ENCODE data around the gene STMN1. TPM values are rescaled to one million over a fixed set of nuclear protein-coding genes. Genes with fewer than 3 reads are reported as not detected.

Gene STMN1
- total and polyA plus RNA-seq, 10 of the 15 experiments (the other 5 are each of a cell fraction or from before 2014, with no cell fraction given): 220 to 1,272 (median 603) TPM

- TF ChIP-seq SMAD1 (IDR thresholded peaks at IDR 0.05; ENCODE audit: low read depth, partially characterized antibody): no peak
- no peak for TF ChIP-seq SUPT20H (IDR thresholded peaks at IDR 0.05; ENCODE audit: borderline replicate concordance, control insufficient read depth, low read depth, low read length)
- TF ChIP-seq NKRF (conservative IDR thresholded peaks at IDR 0.05): no peak
- no peak for TF ChIP-seq RAD21 (IDR thresholded peaks at IDR 0.05; ENCODE audit: insufficient read depth, low read depth, low read length)
- no peak for TF ChIP-seq PAX8 (IDR thresholded peaks at IDR 0.05)
- TF ChIP-seq SPI1 (IDR thresholded peaks at IDR 0.05; ENCODE audit: borderline replicate concordance, insufficient read depth, low read depth, low read length): no peak
- no peak for TF ChIP-seq E4F1 (IDR thresholded peaks at IDR 0.05; ENCODE audit: borderline replicate concordance, partially characterized antibody)
- no peak for TF ChIP-seq NFYA (IDR thresholded peaks at IDR 0.05; ENCODE audit: borderline replicate concordance, low read depth, low read length)
- TF ChIP-seq HCFC1 (IDR thresholded peaks at IDR 0.05; ENCODE audit: low read length): no peak
- no peak for TF ChIP-seq MTA3 (IDR thresholded peaks at IDR 0.05; ENCODE audit: borderline replicate concordance, low read length)
- TF ChIP-seq, protein P1, sequence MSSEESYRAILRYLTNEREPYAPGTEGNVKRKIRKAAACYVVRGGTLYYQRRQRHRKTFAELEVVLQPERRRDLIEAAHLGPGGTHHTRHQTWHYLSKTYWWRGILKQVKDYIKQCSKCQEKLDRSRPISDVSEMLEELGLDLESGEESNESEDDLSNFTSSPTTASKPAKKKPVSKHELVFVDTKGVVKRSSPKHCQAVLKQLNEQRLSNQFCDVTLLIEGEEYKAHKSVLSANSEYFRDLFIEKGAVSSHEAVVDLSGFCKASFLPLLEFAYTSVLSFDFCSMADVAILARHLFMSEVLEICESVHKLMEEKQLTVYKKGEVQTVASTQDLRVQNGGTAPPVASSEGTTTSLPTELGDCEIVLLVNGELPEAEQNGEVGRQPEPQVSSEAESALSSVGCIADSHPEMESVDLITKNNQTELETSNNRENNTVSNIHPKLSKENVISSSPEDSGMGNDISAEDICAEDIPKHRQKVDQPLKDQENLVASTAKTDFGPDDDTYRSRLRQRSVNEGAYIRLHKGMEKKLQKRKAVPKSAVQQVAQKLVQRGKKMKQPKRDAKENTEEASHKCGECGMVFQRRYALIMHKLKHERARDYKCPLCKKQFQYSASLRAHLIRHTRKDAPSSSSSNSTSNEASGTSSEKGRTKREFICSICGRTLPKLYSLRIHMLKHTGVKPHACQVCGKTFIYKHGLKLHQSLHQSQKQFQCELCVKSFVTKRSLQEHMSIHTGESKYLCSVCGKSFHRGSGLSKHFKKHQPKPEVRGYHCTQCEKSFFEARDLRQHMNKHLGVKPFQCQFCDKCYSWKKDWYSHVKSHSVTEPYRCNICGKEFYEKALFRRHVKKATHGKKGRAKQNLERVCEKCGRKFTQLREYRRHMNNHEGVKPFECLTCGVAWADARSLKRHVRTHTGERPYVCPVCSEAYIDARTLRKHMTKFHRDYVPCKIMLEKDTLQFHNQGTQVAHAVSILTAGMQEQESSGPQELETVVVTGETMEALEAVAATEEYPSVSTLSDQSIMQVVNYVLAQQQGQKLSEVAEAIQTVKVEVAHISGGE (CRISPR knock-in tag; IDR thresholded peaks at IDR 0.05): no peak
- TF ChIP-seq SREBF1 (IDR thresholded peaks at IDR 0.05; ENCODE audit: low read length): no peak
- ChIA-PET RAD21 (ENCODE audit: unreplicated experiment) (interaction anchor here (1.1 to 14.5 kb wide), 4 partner anchors 9 to 127 kb away, joined by 3 to 296 read pairs (median 3); partner anchors contain the start of genes MTFR1L and PAFAH2), CTCF (interaction anchor here (0.6 to 14.0 kb wide), 9 partner anchors 9 to 613 kb away, joined by 3 to 383 read pairs (median 3); partner anchors contain the start of gene PAFAH2), SMC1A (ENCODE audit: uncharacterized antibody, unreplicated experiment) (interaction anchor here (0.6 to 19.7 kb wide), 10 partner anchors 7 to 1900 kb away, joined by 3 to 319 read pairs (median 4); partner anchors contain the start of gene PAFAH2), POLR2A (interaction anchor here (0.6 to 12.0 kb wide), 4 partner anchors 12 to 333 kb away, joined by 3 to 116 read pairs (median 24); partner anchors contain the start of genes PAFAH2 and PAQR7)
- Histone ChIP-seq H3K4me2 (ENCODE audit: control insufficient read depth, insufficient read depth) (peak overlapping the region; percentile 15; the same call in 1 of the 2 replicates), H4K20me1 (ENCODE audit: control insufficient read depth, insufficient read depth) (no peaks in the 10 kb centered on the region), H3K36me3 (ENCODE audit: control insufficient read depth in 2 of 2, insufficient read depth in 2 of 2, low read length in 1 of 2) (peaks cover 3 to 15% of the 10 kb centered on the region in 2 experiments; a peak in 3 of 4 replicates), H3K9ac (ENCODE audit: control insufficient read depth, insufficient read depth, low read length) (no peak overlapping the region), H3K27me3 (replicated peaks in 1 of 2; ENCODE audit: control insufficient read depth in 2 of 2, insufficient read depth in 2 of 2, low read length in 1 of 2) (no peaks in the 10 kb centered on the region; a peak in 1 of 4 replicates), H3K4me3 (peak overlapping the region; percentile 14; the same call in 1 of the 2 replicates), H3K4me1 (ENCODE audit: control insufficient read depth, insufficient read depth, low read length) (peaks cover 8% of the 10 kb centered on the region; the same call in 1 of the 2 replicates), H3K9me3 (replicated peaks; ENCODE audit: control insufficient read depth, insufficient read depth, low read length) (no peaks in the 10 kb centered on the region), H3K27ac (ENCODE audit: control insufficient read depth, insufficient read depth) (0 out of 2 replicates have a peak overlapping the region, but pooled peaks have one; percentile 3), H3K79me2 (ENCODE audit: control insufficient read depth, insufficient read depth, low read length) (peaks cover 34% of the 10 kb centered on the region), H2AFZ (ENCODE audit: control insufficient read depth, low read depth, low read length) (no peak overlapping the region)
- in situ Hi-C loops (cut with MboI) (no loop called here), intact Hi-C loops (cut with micrococcal nuclease; ENCODE audit: unreplicated experiment) (no loop called here)
- 99% methylated on average over 3 of the region's 3 CpGs for WGBS (ENCODE audit: insufficient coverage, insufficient replicate concordance, low lambda C conversion rate, missing lambda C conversion rate)
- ATAC-seq: no peak
- FAIRE-seq: peak; percentile 27
- BruUV-seq (replicated peaks): no TSS peak
- no peak for DNase-seq (ENCODE audit: low read depth, low spot score)
These were observed 3.8 kb downstream of the STMN1 start for GRCh38 chr1:25902462-25902861.
